H1 (cell line): ENCODE data around the gene STYK1. TPM values are rescaled to one million over a fixed set of nuclear protein-coding genes. Genes with fewer than 3 reads are reported as not detected.

Experiments used
- TBP ChIP-seq: IDR thresholded peaks from 2 replicates; pipeline ENCODE4 v1.6.1; 2011; ENCODE audit warnings: low read depth, low read length, improper control_type of control experiment
- polyA plus RNA-seq, 7 experiments: library from polyadenylated mRNA; depleted of rRNA in 3 of 7; stranded (reverse) in 5 of 7; unstranded in 2 of 7; fragments of >200 nt in 5 of 7; fragments of 200-250 nt in 2 of 7; gene quantifications; 1 replicate in 5 of 7; 2 replicates in 1 of 7; 4 replicates in 1 of 7; pipeline versions ENCODE4 v1.2.1 to v1.2.3, GENCODE V29; 2011 to 2013; ENCODE audit warnings: missing spikeins in 2 of 7, mixed read lengths in 2 of 7
- total RNA-seq: library from RNA; stranded (reverse); fragmentation: NEBNext Ultra II Directional; extraction: Animal tissue kit (Norgen Biotek cat#: 25700); gene quantifications from 2 replicates; pipeline ENCODE4 v1.2.1, GENCODE V29; 2021
- TF ChIP-seq, protein P1 (sequence below), 3 experiments: IDR thresholded peaks; 1 replicate in 2 of 3; 2 replicates in 1 of 3; pipeline versions ENCODE4 v1.5.1 to v1.6.1; 2011; ENCODE audit warnings: low read length in 3 of 3, mild to moderate bottlenecking in 3 of 3, inconsistent platforms in 2 of 3, low read depth in 1 of 3, moderate library complexity in 1 of 3; ENCODE audit not compliant: insufficient read depth in 1 of 3; ENCODE audit errors: control extremely low read depth in 1 of 3
- TF ChIP-seq, protein P2 (sequence below): IDR thresholded peaks from 2 replicates; pipeline ENCODE4 v1.6.1; 2011; ENCODE audit warnings: low read length, improper control_type of control experiment

The STYK1 gene
- total and polyA plus RNA-seq, 2 of the 8 experiments (the other 6 are each of a cell fraction or from before 2014, with no cell fraction given) = 0.38 to 1.1 TPM

DNA sequence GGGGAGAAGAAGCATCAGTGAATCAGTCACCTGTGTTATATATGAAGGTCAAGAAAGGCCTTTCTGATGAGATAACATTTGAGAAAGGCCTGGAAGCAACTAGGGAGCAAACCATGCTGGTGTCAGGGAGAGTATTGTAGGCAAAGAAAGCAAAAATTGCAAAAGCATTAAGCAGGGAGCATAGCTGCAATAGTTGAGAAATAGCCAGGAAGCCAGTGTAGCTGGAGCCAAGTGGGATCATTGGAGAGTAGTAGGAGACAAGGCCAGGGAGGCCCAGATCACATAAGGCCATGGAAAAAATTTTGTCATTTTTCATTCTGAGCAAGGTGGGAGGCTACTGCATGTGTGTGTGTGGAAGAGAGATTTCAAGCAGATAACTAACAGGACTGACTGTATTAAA is 41.6 kb downstream of the STYK1 start (continued):
- TF ChIP-seq, protein P1, sequence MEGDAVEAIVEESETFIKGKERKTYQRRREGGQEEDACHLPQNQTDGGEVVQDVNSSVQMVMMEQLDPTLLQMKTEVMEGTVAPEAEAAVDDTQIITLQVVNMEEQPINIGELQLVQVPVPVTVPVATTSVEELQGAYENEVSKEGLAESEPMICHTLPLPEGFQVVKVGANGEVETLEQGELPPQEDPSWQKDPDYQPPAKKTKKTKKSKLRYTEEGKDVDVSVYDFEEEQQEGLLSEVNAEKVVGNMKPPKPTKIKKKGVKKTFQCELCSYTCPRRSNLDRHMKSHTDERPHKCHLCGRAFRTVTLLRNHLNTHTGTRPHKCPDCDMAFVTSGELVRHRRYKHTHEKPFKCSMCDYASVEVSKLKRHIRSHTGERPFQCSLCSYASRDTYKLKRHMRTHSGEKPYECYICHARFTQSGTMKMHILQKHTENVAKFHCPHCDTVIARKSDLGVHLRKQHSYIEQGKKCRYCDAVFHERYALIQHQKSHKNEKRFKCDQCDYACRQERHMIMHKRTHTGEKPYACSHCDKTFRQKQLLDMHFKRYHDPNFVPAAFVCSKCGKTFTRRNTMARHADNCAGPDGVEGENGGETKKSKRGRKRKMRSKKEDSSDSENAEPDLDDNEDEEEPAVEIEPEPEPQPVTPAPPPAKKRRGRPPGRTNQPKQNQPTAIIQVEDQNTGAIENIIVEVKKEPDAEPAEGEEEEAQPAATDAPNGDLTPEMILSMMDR (IDR thresholded peaks at IDR 0.05; ENCODE audit: control extremely low read depth in 1 of 3, insufficient read depth in 1 of 3, low read depth in 1 of 3, low read length in 3 of 3) = no peak
- TF ChIP-seq TBP = no peak
- TF ChIP-seq, protein P2, sequence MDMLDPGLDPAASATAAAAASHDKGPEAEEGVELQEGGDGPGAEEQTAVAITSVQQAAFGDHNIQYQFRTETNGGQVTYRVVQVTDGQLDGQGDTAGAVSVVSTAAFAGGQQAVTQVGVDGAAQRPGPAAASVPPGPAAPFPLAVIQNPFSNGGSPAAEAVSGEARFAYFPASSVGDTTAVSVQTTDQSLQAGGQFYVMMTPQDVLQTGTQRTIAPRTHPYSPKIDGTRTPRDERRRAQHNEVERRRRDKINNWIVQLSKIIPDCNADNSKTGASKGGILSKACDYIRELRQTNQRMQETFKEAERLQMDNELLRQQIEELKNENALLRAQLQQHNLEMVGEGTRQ = no peak
